NB4 (cell line): ENCODE measurements around the gene CFAP100.

ENCODE experiments used
- DNase-seq: peaks from one replicate; pipeline ENCODE4 v3.0.0; 2010; ENCODE audit warnings: low read depth
- H3K4me3 ChIP-seq: one replicate; pipeline ENCODE4 v1.5.1; 2011; ENCODE audit warnings: mild to moderate bottlenecking, low read depth, low read length, moderate library complexity
- MAX ChIP-seq: IDR thresholded peaks from 2 replicates; pipeline ENCODE4 v1.6.1; 2011; ENCODE audit warnings: low read depth, low read length
- MYC ChIP-seq: IDR thresholded peaks from 2 replicates; pipeline ENCODE4 v1.6.1; 2011; ENCODE audit warnings: low read depth, low read length
- POLR2A ChIP-seq: IDR thresholded peaks from 2 replicates; pipeline ENCODE4 v1.6.1; 2011; ENCODE audit warnings: mild to moderate bottlenecking; ENCODE audit not compliant: insufficient read length; ENCODE audit errors: extremely low read depth
- TF ChIP-seq, protein P1 (sequence below): IDR thresholded peaks from one replicate; pipeline ENCODE4 v1.5.1; 2012; ENCODE audit warnings: low read depth, low read length

Gene CFAP100

DNA sequence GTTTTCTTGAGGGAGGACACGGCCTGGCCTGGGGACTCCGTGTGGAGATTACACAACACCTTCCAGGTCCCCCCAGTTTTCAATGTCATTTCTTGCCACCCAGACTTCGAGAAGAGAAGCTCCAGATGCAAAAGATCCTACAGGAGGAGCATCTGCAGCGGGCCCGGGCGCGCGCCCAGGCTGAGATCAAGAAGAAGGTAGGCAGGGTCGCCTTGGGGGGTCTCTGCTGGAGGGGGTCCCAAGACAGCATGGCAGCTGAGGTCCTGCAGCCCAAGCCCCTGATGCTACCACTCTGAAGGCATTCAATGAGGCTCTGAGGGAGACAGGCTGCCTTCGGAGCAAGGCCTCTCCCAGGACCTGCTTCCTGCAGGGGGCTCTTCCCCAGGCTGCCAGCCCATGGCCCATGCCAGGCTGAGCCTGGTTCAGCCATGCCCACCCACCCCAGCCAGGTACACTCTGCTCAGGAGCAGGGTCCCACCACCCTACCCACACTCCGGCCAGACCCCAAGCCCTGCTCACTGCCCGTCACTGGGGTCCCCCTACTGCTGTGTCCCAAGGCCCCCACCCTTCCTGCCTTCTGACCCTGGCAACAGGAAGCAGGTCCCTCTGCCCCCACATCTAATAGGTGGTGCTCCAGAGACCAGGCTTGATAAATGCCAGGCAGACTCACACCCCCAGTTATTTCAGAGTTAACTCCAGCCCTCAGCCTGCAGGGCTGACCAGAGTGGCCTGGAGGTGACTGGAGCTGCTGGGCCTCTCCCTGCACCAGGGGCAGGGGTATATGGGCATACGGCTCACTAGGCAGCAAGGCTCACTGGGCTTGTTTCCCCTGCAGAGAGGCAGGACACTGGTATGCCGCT is 41.0 kb downstream of the CFAP100 start:
- DNase-seq: no peak
- TF ChIP-seq POLR2A (no peak), MYC (no peak), MAX (no peak)
- TF ChIP-seq, protein P1, sequence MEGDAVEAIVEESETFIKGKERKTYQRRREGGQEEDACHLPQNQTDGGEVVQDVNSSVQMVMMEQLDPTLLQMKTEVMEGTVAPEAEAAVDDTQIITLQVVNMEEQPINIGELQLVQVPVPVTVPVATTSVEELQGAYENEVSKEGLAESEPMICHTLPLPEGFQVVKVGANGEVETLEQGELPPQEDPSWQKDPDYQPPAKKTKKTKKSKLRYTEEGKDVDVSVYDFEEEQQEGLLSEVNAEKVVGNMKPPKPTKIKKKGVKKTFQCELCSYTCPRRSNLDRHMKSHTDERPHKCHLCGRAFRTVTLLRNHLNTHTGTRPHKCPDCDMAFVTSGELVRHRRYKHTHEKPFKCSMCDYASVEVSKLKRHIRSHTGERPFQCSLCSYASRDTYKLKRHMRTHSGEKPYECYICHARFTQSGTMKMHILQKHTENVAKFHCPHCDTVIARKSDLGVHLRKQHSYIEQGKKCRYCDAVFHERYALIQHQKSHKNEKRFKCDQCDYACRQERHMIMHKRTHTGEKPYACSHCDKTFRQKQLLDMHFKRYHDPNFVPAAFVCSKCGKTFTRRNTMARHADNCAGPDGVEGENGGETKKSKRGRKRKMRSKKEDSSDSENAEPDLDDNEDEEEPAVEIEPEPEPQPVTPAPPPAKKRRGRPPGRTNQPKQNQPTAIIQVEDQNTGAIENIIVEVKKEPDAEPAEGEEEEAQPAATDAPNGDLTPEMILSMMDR: no peak
- H3K4me3 ChIP-seq: no peak overlapping the region

- DNase-seq: no peak
- TF ChIP-seq POLR2A (no peak), MYC (no peak), MAX (no peak)
- TF ChIP-seq, protein P1: no peak
- H3K4me3 ChIP-seq: no peak overlapping the region
These were observed 42.4 kb downstream of the CFAP100 start for GRCh38 chr3:126436826-126437717.

DNA sequence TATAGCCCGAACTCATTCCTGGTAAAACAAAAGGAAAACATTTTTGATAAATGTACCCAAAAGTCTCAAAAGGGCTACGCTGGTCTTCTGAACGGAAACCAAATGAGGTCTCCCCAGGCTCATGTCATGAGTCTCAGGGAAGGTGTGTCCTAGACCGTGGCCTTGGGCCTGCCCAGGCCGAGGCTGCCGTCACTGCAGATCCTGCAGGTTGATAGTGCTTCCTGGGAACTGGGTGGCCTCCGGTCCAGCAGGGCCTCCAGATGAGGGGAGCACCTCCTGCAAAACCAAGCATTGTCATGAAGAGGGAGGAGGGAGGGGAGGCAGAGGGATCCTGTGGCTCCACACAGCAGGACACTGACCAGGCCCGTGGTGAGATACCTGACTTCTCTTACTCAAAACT is 43.5 kb downstream of the CFAP100 start:
- no peak for DNase-seq
- no peak overlapping the region for H3K4me3 ChIP-seq
- TF ChIP-seq MYC: no peak
- TF ChIP-seq MAX: no peak
- TF ChIP-seq, protein P1: no peak
- no peak for TF ChIP-seq POLR2A

GRCh38 chr3:126438746-126439145 is 44.0 kb downstream of the CFAP100 start:
- DNase-seq: no peak
- no peak overlapping the region for H3K4me3 ChIP-seq
- no peak for TF ChIP-seq MYC
- no peak for TF ChIP-seq POLR2A
- TF ChIP-seq MAX: no peak
- TF ChIP-seq, protein P1: no peak

DNA sequence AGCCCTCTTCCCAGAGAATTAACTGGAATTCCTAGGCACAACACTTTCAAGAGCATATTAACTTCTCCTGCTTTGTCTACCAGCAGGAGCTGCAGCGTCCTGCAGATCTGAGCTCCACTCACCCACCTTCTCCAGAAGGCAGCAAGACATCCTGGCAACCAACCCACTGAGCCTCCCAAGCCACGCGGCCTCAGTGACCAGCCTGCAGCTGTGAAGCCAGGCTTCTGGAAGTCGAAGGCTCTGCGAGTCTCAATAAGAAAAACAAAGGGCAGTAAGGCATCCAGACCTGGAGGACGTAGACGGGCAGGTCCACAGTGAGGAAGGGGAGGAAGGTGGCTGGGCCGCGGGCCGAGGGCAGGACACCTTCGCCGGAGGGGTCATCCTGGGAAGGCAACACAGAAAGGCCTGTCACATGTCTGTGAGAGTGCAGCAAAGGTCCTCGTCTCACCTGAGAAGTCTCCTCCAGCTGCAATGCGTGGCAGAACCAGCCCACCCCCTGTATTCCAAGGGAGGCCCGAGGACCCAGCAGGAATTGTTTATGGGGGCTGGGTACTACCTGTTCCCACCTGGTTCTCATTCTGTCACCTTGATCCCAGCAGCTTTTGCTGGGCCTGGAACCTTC is 44.7 kb downstream of the CFAP100 start:
- DNase-seq: no peak
- TF ChIP-seq POLR2A: no peak
- TF ChIP-seq, protein P1: no peak
- TF ChIP-seq MAX: no peak
- TF ChIP-seq MYC: no peak
- no peak overlapping the region for H3K4me3 ChIP-seq
